HPDE6-E6E7 (cell line): ENCODE data around the gene CBS.
"Not testable (repeated sequence)": the region's sequence is repeated elsewhere in the genome, so short reads cannot be mapped to it uniquely, and the experiment has no call there.

Experiments used
- DNase-seq: peaks from one replicate; pipeline ENCODE4 v3.0.0; 2011; ENCODE audit warnings: missing footprints; ENCODE audit errors: extremely low spot score

The CBS gene

GRCh38 chr21:43068065-43068464 lies 7.6 kb downstream of the CBS start:
- not testable (repeated sequence) for DNase-seq

- not testable (repeated sequence) for DNase-seq
Observed at GRCh38 chr21:43066690-43067089, 8.9 kb downstream of the CBS start.

GRCh38 chr21:43065991-43066390 lies 9.6 kb downstream of the CBS start:
- not testable (repeated sequence) for DNase-seq

GRCh38 chr21:43064265-43064917 lies 11.2 kb downstream of the CBS start:
- DNase-seq = not testable (repeated sequence)

GRCh38 chr21:43062955-43063664 lies 12.5 kb downstream of the CBS start:
- not testable (repeated sequence) for DNase-seq

- not testable (repeated sequence) for DNase-seq
Observed at GRCh38 chr21:43053112-43053511, 22.5 kb downstream of the CBS start.

- not testable (repeated sequence) for DNase-seq
Observed at GRCh38 chr21:43045876-43046821, 29.5 kb downstream of the CBS start.

- DNase-seq = not testable (repeated sequence)
Observed at GRCh38 chr21:43045165-43045875, 30.3 kb downstream of the CBS start.

- DNase-seq = not testable (repeated sequence)
Observed at GRCh38 chr21:43044547-43044946, 31.1 kb downstream of the CBS start.

- DNase-seq = not testable (repeated sequence)
Observed at GRCh38 chr21:43043291-43043690, 32.3 kb downstream of the CBS start.

- DNase-seq = not testable (repeated sequence)
Observed at GRCh38 chr21:43042169-43042568, 33.5 kb downstream of the CBS start.

GRCh38 chr21:43038659-43039044 lies 37.0 kb downstream of the CBS start:
- DNase-seq = not testable (repeated sequence)

GRCh38 chr21:43037918-43038658 lies 37.5 kb downstream of the CBS start:
- not testable (repeated sequence) for DNase-seq

- DNase-seq = not testable (repeated sequence)
Observed at GRCh38 chr21:43036889-43037288, 38.7 kb downstream of the CBS start.

- DNase-seq = no peak
Observed at GRCh38 chr21:43034826-43035225, 40.8 kb downstream of the CBS start.

GRCh38 chr21:43034101-43034500 lies 41.5 kb downstream of the CBS start:
- DNase-seq = no peak

- no peak for DNase-seq
Observed at GRCh38 chr21:43031121-43031619, 44.5 kb downstream of the CBS start.

GRCh38 chr21:43029785-43030184 lies 45.9 kb downstream of the CBS start:
- DNase-seq = no peak

- DNase-seq = no peak
Observed at GRCh38 chr21:43027846-43028731, 47.5 kb downstream of the CBS start.
